Suprapubic skin (tissue), 4 donors: ENCODE results near the gene IFIH1. TPM values are rescaled to one million over a fixed set of nuclear protein-coding genes. Genes with fewer than 3 reads are reported as not detected.
A peak's percentile ranks its signal among the peaks of the same experiment; 100 is the strongest.

ENCODE experiments used
- DNase-seq, 2 donors: peaks; one replicate each; pipeline ENCODE4 v3.0.0-alpha.2; 2019; ENCODE audit warnings: low spot score in 2 of 2
- H3K27ac ChIP-seq: fragments of 200-600 bp; sonication (generic); one replicate; pipeline ENCODE4 v1.5.1; 2019
- H3K27me3 ChIP-seq: fragments of 200-600 bp; sonication (generic); one replicate; pipeline ENCODE4 v1.5.1; 2019
- H3K36me3 ChIP-seq: fragments of 200-600 bp; sonication (generic); one replicate; pipeline ENCODE4 v1.5.1; 2019
- H3K4me1 ChIP-seq: fragments of 200-600 bp; sonication (generic); one replicate; pipeline ENCODE4 v1.5.1; 2019
- H3K4me3 ChIP-seq: fragments of 200-600 bp; sonication (generic); one replicate; pipeline ENCODE4 v1.5.1; 2019; ENCODE audit warnings: mild to moderate bottlenecking
- H3K9me3 ChIP-seq: fragments of 200-600 bp; sonication (generic); one replicate; pipeline ENCODE4 v1.5.1; 2019
- EP300 ChIP-seq: sonication (generic); formaldehyde crosslinking; IDR thresholded peaks from one replicate; pipeline ENCODE4 v1.6.1; 2017; ENCODE audit warnings: antibody characterized with exemption
- POLR2A ChIP-seq, 2 donors: fragments of 450-650 bp; IDR thresholded peaks; one replicate each; pipeline ENCODE4 v1.6.1; 2017; ENCODE audit warnings: antibody characterized with exemption in 2 of 2, mild to moderate bottlenecking in 2 of 2, moderate library complexity in 2 of 2
- POLR2AphosphoS5 ChIP-seq, 3 donors: sonication (generic); formaldehyde crosslinking; IDR thresholded peaks; one replicate each; pipeline ENCODE4 v1.6.1; 2017; ENCODE audit warnings: antibody characterized with exemption in 3 of 3
- WGBS: methylation state at CpG from one replicate; pipeline ENCODE4 v1.1.5; 2018; 5-methylcytosine and 5-hydroxymethylcytosine counted together
- total RNA-seq, 4 donors: library from RNA; depleted of rRNA; stranded (reverse); fragments of >200 nt; gene quantifications; one replicate each; pipeline ENCODE4 v1.1.0, GENCODE V29; 2016
- TF ChIP-seq, protein P1 (sequence below), 2 donors: fragments of 200-600 bp in 1 of 2; fragments of 450-650 bp in 1 of 2; sonication (generic) in 1 of 2; IDR thresholded peaks; one replicate each; pipeline ENCODE4 v1.5.1; 2016 to 2019; ENCODE audit warnings: antibody characterized with exemption in 2 of 2, mild to moderate bottlenecking in 1 of 2, moderate library complexity in 1 of 2

Gene IFIH1
- total RNA-seq, 4 donors from 2014 or later = 8.7 to 20.7 (median 16.2) TPM

DNA sequence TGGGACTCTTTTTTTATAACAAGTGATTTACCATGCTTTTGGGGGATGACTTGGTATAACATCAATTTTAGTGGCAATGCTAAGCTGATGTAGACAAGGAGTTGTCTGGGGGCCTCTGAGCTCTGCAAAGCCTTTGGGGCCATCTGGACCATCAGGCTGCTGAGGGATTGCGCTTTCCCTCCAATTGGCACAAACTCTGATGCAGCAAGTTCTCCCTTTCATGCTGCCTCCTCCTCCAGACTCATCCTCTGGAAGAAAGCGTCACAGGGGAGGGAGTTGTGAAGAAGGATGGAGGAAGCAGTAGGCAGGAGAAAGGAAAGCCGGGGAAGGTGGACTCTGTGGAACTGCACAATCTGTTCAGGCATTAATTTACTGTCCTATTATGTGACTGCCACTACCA, 65.0 kb downstream of the IFIH1 start:
- no peak for TF ChIP-seq POLR2A (IDR thresholded peaks at IDR 0.05)
- TF ChIP-seq EP300 = no peak
- TF ChIP-seq, protein P1, sequence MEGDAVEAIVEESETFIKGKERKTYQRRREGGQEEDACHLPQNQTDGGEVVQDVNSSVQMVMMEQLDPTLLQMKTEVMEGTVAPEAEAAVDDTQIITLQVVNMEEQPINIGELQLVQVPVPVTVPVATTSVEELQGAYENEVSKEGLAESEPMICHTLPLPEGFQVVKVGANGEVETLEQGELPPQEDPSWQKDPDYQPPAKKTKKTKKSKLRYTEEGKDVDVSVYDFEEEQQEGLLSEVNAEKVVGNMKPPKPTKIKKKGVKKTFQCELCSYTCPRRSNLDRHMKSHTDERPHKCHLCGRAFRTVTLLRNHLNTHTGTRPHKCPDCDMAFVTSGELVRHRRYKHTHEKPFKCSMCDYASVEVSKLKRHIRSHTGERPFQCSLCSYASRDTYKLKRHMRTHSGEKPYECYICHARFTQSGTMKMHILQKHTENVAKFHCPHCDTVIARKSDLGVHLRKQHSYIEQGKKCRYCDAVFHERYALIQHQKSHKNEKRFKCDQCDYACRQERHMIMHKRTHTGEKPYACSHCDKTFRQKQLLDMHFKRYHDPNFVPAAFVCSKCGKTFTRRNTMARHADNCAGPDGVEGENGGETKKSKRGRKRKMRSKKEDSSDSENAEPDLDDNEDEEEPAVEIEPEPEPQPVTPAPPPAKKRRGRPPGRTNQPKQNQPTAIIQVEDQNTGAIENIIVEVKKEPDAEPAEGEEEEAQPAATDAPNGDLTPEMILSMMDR (IDR thresholded peaks at IDR 0.05) = no peak
- no peak for TF ChIP-seq POLR2AphosphoS5 (IDR thresholded peaks at IDR 0.05)
- Histone ChIP-seq H3K27me3 (no peaks in the 10 kb centered on the region), H3K9me3 (no peaks in the 10 kb centered on the region), H3K4me1 (no peaks in the 10 kb centered on the region), H3K4me3 (no peak overlapping the region), H3K27ac (no peak overlapping the region), H3K36me3 (no peaks in the 10 kb centered on the region)
- no peak for DNase-seq
- WGBS = 84% methylated on average over 3 of the region's 3 CpGs

DNA sequence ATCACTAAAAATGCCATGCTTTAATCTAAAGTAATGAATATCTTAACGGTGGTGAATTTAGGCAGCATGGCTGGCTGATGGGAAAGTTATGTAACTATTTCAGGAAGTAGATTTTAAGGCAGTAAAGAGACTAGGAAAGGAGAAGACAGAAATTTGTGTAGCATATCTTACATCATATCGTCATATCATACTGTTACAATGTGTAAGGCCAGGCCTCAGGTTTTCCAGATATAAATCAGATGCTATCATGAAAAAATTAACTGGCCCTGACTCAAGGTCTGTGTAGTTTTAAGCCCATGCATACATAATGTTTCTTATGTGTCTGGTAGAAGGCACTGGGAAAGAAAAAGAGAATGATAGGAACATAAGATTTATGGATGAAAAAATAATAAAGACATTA, 66.3 kb downstream of the IFIH1 start:
- DNase-seq = no peak
- no peaks in the 10 kb centered on the region for H3K36me3 ChIP-seq
- TF ChIP-seq EP300 (no peak), POLR2A (IDR thresholded peaks at IDR 0.05) (no peak), POLR2AphosphoS5 (IDR thresholded peaks at IDR 0.05) (no peak)
- TF ChIP-seq, protein P1 (IDR thresholded peaks at IDR 0.05) = no peak
- no peaks in the 10 kb centered on the region for H3K9me3 ChIP-seq
- no peaks in the 10 kb centered on the region for H3K27me3 ChIP-seq
- no peaks in the 10 kb centered on the region for H3K4me1 ChIP-seq
- no peak overlapping the region for H3K4me3 ChIP-seq
- no peak overlapping the region for H3K27ac ChIP-seq
- 70% methylated on average over 2 of the region's 2 CpGs for WGBS

DNA sequence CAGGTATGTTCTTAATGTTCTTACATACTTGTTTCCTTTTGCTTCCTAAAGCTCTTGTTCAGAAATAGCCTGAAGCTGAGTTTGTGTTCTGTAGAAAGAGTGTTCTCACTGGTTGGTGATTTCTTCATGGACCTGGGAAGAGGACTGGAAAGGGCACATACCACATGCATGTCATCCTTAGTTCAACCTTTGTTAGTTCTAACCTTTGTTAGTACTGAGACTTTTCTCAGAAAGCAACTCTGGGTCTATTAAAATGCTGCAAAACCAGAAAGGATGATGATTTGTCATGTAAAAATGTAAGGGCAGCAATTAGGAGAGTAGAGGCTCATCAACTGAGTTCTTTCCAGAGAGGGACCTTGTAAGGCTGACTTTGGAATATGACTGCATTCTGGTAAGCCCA, 72.7 kb downstream of the IFIH1 start:
- H3K9me3 ChIP-seq = no peaks in the 10 kb centered on the region
- no peak overlapping the region for H3K27ac ChIP-seq
- H3K27me3 ChIP-seq = no peaks in the 10 kb centered on the region
- H3K36me3 ChIP-seq = no peaks in the 10 kb centered on the region
- no peak for TF ChIP-seq POLR2A (IDR thresholded peaks at IDR 0.05)
- TF ChIP-seq, protein P1 (IDR thresholded peaks at IDR 0.05) = no peak
- no peak for TF ChIP-seq POLR2AphosphoS5 (IDR thresholded peaks at IDR 0.05)
- no peak for TF ChIP-seq EP300
- DNase-seq = no peak
- H3K4me1 ChIP-seq = peaks cover 26% of the 10 kb centered on the region
- no peak overlapping the region for H3K4me3 ChIP-seq

DNA sequence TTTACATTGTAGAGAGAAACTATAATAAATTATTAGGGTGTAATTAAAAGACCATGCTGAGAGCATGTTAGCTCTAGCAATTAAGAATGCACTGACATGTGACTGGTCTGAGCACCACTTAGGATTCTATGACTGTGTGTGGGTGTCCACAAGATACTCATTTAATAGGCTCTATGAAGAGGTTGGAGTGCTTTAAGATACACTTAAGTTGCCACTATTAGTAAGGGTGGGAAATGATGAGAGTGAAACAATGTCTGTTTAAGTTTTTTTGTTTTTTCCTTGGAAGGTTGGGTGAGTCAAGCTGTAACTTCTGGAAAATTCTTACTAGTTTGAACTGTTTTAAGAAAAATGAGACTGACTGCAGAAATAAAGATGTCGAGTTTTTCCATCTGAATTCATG, 73.4 kb downstream of the IFIH1 start:
- H3K27ac ChIP-seq = peak overlapping the region; percentile 66
- no peak for DNase-seq
- peaks cover 26% of the 10 kb centered on the region for H3K4me1 ChIP-seq
- no peaks in the 10 kb centered on the region for H3K9me3 ChIP-seq
- WGBS = 65% methylated on average over 1 of the region's 1 CpG
- no peaks in the 10 kb centered on the region for H3K36me3 ChIP-seq
- TF ChIP-seq POLR2AphosphoS5 (IDR thresholded peaks at IDR 0.05) (no peak), POLR2A (IDR thresholded peaks at IDR 0.05) (no peak), EP300 (no peak)
- TF ChIP-seq, protein P1 (IDR thresholded peaks at IDR 0.05) = no peak
- no peak overlapping the region for H3K4me3 ChIP-seq
- no peaks in the 10 kb centered on the region for H3K27me3 ChIP-seq

DNA sequence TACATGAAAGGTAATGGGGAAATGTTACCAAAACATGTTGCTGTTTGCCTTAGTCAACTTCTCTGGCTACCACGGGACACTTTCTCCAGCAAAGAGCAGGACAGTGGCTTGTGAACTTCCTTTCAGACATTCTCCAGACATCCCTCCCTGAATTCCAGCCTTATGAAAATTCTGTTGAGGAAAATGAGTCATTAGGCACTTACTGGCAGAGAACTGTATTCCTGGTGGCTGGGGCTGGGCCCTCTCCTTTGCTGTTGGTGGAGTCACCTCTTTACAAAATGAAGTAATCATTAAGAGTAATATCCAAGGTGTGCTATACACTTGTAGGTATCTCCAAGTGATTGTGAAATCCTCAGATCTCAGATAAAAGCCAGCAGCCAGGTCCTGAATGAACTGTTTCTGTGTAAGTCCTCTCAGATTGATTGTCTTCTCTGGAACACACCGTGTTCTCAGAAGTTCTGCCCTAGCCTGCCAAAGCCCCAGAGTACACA, 73.9 kb downstream of the IFIH1 start:
- H3K4me3 ChIP-seq = no peak overlapping the region
- no peaks in the 10 kb centered on the region for H3K9me3 ChIP-seq
- H3K4me1 ChIP-seq = peaks cover 26% of the 10 kb centered on the region
- H3K27ac ChIP-seq = peak overlapping the region; percentile 66
- DNase-seq = no peak
- no peak for TF ChIP-seq EP300
- peak in 2 of 3 donors; percentile 51 to 68 for TF ChIP-seq POLR2AphosphoS5 (IDR thresholded peaks at IDR 0.05)
- no peaks in the 10 kb centered on the region for H3K36me3 ChIP-seq
- 41% methylated on average over 2 of the region's 2 CpGs for WGBS
- no peaks in the 10 kb centered on the region for H3K27me3 ChIP-seq

DNA sequence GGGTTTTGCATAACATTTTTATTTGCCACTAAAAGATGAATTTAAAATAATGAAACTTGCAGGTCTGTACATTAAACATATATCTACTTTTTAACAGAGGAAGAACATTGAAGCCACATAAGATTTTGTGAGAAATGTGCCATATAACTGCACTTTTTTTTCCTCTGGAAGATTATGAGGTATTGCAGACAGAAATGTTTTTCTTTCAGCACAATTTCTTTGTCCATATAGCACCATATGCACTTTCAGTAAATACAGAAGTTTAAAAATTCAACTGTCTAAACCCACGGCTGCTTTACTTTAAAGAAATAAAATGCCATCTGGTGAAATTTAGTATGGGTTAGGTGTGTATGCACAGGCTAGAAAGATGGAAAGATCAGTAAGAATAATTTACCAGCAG, 74.8 kb downstream of the IFIH1 start:
- DNase-seq = no peak
- peak overlapping the region; percentile 21 for H3K4me3 ChIP-seq

More for the DNA sequence above, 74.8 kb downstream of the IFIH1 start:
- 73% methylated on average over 1 of the region's 1 CpG for WGBS
- TF ChIP-seq POLR2AphosphoS5 (IDR thresholded peaks at IDR 0.05) (no peak), POLR2A (IDR thresholded peaks at IDR 0.05) (no peak), EP300 (no peak)
- TF ChIP-seq, protein P1 (IDR thresholded peaks at IDR 0.05) = no peak
- no peaks in the 10 kb centered on the region for H3K36me3 ChIP-seq
- peaks cover 26% of the 10 kb centered on the region for H3K4me1 ChIP-seq
- no peaks in the 10 kb centered on the region for H3K9me3 ChIP-seq
- no peaks in the 10 kb centered on the region for H3K27me3 ChIP-seq
- H3K27ac ChIP-seq = peak overlapping the region; percentile 66
